RWPE2 (cell line): ENCODE data around the gene MYBL2.

Experiments used
- ATAC-seq: fragments of 200-7000 bp; cut with Tn5 transposase; 3 replicates; pipeline ENCODE4 v1.9.1; 2021; ENCODE audit warnings: low read depth
- DNase-seq: peaks from one replicate; pipeline ENCODE4 v3.0.0-alpha.2; 2020; ENCODE audit warnings: low spot score
- H3K27ac ChIP-seq: fragments of 450-650 bp; 2 replicates; pipeline ENCODE4 v1.5.1; 2017; ENCODE audit warnings: mild to moderate bottlenecking; ENCODE audit not compliant: poor library complexity, severe bottlenecking
- H3K27me3 ChIP-seq: fragments of 250-450 bp; sonication (Bioruptor Pico); 2 replicates; pipeline ENCODE4 v1.5.1; 2021; ENCODE audit warnings: mild to moderate bottlenecking, moderate library complexity; ENCODE audit not compliant: insufficient read depth, poor library complexity, severe bottlenecking
- H3K36me3 ChIP-seq: fragments of 250-450 bp; sonication (Bioruptor Pico); 2 replicates; pipeline ENCODE4 v1.5.1; 2020; ENCODE audit warnings: low read depth, mild to moderate bottlenecking, moderate library complexity
- H3K4me1 ChIP-seq: fragments of 250-450 bp; sonication (Bioruptor Pico); 2 replicates; pipeline ENCODE4 v1.5.1; 2021; ENCODE audit warnings: mild to moderate bottlenecking, moderate library complexity; ENCODE audit not compliant: insufficient read depth, poor library complexity, severe bottlenecking
- H3K4me3 ChIP-seq: fragments of 250-450 bp; sonication (Bioruptor Pico); 2 replicates; pipeline ENCODE4 v1.5.1; 2021; ENCODE audit warnings: mild to moderate bottlenecking, moderate library complexity; ENCODE audit not compliant: severe bottlenecking
- H3K9me3 ChIP-seq: fragments of 250-450 bp; sonication (Bioruptor Pico); 2 replicates; pipeline ENCODE4 v1.5.1; 2021; ENCODE audit warnings: mild to moderate bottlenecking, moderate library complexity; ENCODE audit not compliant: severe bottlenecking
- CTCF ChIP-seq: fragments of 450-650 bp; IDR thresholded peaks from one replicate; pipeline ENCODE4 v1.5.1; 2017; ENCODE audit warnings: mild to moderate bottlenecking, moderate library complexity; ENCODE audit not compliant: poor library complexity, severe bottlenecking

Gene MYBL2

GRCh38 chr20:43658723-43659419, 8.0 kb upstream of the MYBL2 start:
- Histone ChIP-seq H3K36me3 (no peaks in the 10 kb centered on the region), H3K4me3 (no peak overlapping the region), H3K9me3 (no peaks in the 10 kb centered on the region), H3K4me1 (peaks cover 2% of the 10 kb centered on the region), H3K27ac (no peak overlapping the region), H3K27me3 (no peaks in the 10 kb centered on the region)
- DNase-seq: no peak
- peak; percentile 4 for TF ChIP-seq CTCF
- no peak for ATAC-seq

- H3K36me3 ChIP-seq: no peaks in the 10 kb centered on the region
- DNase-seq: peak; percentile 87
- H3K27me3 ChIP-seq: no peaks in the 10 kb centered on the region
- H3K4me1 ChIP-seq: peaks cover 5% of the 10 kb centered on the region
- H3K27ac ChIP-seq: peak overlapping the region; percentile 0
- peak; percentile 73 for ATAC-seq
- no peak overlapping the region for H3K4me3 ChIP-seq
- TF ChIP-seq CTCF: no peak
- no peaks in the 10 kb centered on the region for H3K9me3 ChIP-seq
Measured at GRCh38 chr20:43662943-43663655, 3.8 kb upstream of the MYBL2 start.

- DNase-seq (no peak), ATAC-seq (no peak)
- TF ChIP-seq CTCF: no peak
- H3K4me3 ChIP-seq: no peak overlapping the region
- H3K4me1 ChIP-seq: peaks cover 14% of the 10 kb centered on the region
- H3K27me3 ChIP-seq: no peaks in the 10 kb centered on the region
- no peaks in the 10 kb centered on the region for H3K9me3 ChIP-seq
- peaks cover 12% of the 10 kb centered on the region for H3K36me3 ChIP-seq
- H3K27ac ChIP-seq: no peak overlapping the region
Measured at GRCh38 chr20:43665466-43666176, 1.3 kb upstream of the MYBL2 start.

GRCh38 chr20:43667341-43668132, 623 bp downstream of the MYBL2 start:
- Histone ChIP-seq H3K4me1 (peaks cover 14% of the 10 kb centered on the region), H3K27me3 (no peaks in the 10 kb centered on the region), H3K27ac (peak overlapping the region; percentile 49), H3K36me3 (peaks cover 29% of the 10 kb centered on the region), H3K4me3 (peak overlapping the region; percentile 83), H3K9me3 (no peaks in the 10 kb centered on the region)
- ATAC-seq: peak; percentile 18
- DNase-seq: peak; percentile 84
- TF ChIP-seq CTCF: peak; percentile 12
